ENCODE results near the gene LRRC8A. TPM values are rescaled to one million over a fixed set of nuclear protein-coding genes. Genes with fewer than 3 reads are reported as not detected.

LRRC8A gene
- polyA plus RNA-seq, 1 of the 3 experiments (the other 2 are of a cell fraction), result 30.4 TPM

DNA sequence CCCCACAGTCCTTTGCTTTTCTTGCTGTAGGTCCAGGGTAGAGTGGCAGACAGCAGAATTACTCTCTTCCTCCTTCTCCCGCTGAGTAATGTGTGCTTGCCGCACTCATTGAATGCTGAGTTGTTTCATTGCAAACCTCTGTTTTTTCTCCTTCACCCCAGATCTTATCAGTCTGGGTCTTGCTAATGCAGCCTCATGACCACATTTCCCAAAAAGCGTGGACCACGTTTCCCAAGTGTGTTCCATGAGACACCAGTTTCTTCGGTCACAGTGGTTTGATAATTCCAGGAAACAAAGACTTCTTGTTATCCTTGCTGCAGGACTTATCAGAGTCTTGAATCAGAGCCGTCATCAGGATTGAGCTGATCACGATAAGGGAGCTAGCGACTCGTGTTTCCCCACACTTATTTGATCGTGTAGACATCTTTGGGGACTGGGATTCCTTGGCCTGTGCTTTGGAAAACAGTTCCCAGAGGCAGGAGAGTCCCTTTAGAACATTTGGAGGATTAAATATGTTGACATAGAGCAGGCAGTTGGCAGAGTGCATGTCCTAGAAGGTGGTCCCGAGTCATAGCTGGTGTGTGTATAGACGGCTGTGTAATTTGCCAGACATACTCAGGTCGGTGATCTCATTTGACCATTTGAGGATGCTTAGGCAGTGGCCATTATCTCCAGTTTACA, 4.4 kb downstream of the LRRC8A start:
- CTCF ChIA-PET, result interaction anchor here (0.7 to 1.8 kb wide), 3 partner anchors 20 to 42 kb away, joined by 3 to 5 read pairs (median 3); no protein-coding TSS in a partner anchor
- no peaks in the 10 kb centered on the region for H3K27me3 ChIP-seq (ENCODE audit: insufficient read depth)
- peaks cover 10% of the 10 kb centered on the region for H3F3A ChIP-seq (replicated peaks; ENCODE audit: insufficient read depth)
- H3K9me2 ChIP-seq, result no peaks in the 10 kb centered on the region
- no peak overlapping the region for H3K4me3 ChIP-seq (ENCODE audit: low read depth in 2 of 2, low read length in 1 of 2)
- WGBS (ENCODE audit: low lambda C conversion rate), result 70% methylated on average over 13 of the region's 13 CpGs
- TF ChIP-seq MEF2A (IDR thresholded peaks at IDR 0.05; ENCODE audit: borderline replicate concordance, low read depth) (no peak), FOSL2 (IDR thresholded peaks at IDR 0.05; ENCODE audit: borderline replicate concordance, low read depth) (no peak), TEAD4 (IDR thresholded peaks at IDR 0.05; ENCODE audit: borderline replicate concordance, insufficient read depth) (no peak), FOXJ3 (CRISPR knock-in tag; IDR thresholded peaks at IDR 0.05) (no peak), NFIC (IDR thresholded peaks at IDR 0.05; ENCODE audit: borderline replicate concordance) (no peak)
- TF ChIP-seq, protein P1, sequence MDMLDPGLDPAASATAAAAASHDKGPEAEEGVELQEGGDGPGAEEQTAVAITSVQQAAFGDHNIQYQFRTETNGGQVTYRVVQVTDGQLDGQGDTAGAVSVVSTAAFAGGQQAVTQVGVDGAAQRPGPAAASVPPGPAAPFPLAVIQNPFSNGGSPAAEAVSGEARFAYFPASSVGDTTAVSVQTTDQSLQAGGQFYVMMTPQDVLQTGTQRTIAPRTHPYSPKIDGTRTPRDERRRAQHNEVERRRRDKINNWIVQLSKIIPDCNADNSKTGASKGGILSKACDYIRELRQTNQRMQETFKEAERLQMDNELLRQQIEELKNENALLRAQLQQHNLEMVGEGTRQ (IDR thresholded peaks at IDR 0.05; ENCODE audit: borderline replicate concordance, low read depth, low read length), result no peak
- peaks cover 13 to 16% of the 10 kb centered on the region in 2 experiments; a peak in 2 of 4 replicates for H3K4me1 ChIP-seq (ENCODE audit: control insufficient read depth in 1 of 2, insufficient read depth in 2 of 2, low read depth in 1 of 2, low read length in 1 of 2)
- H3K4me2 ChIP-seq, result no peak overlapping the region
- POLR2A ChIA-PET, result no interaction called here
- DNase-seq, result no peak
- H3K36me3 ChIP-seq (replicated peaks in 1 of 2; ENCODE audit: control insufficient read depth in 1 of 2, insufficient read depth in 2 of 2, low read length in 1 of 2), result peaks cover 9 to 14% of the 10 kb centered on the region in 2 experiments
- H3K79me2 ChIP-seq (ENCODE audit: insufficient read depth), result peaks cover 96% of the 10 kb centered on the region
- no peaks in the 10 kb centered on the region; the same call in 1 of the 2 replicates for H4K20me1 ChIP-seq (ENCODE audit: insufficient read depth)
- no peak overlapping the region for H2AFZ ChIP-seq (ENCODE audit: low read depth)
- no peak overlapping the region for H3K9ac ChIP-seq
- peak overlapping the region in 1 of 2 experiments; percentile 20; a peak in 1 of 4 replicates for H3K27ac ChIP-seq (ENCODE audit: low read depth in 2 of 2, low read length in 1 of 2)
- no peaks in the 10 kb centered on the region for H3K9me3 ChIP-seq

GRCh38 chr9:128887049-128887448, 5.1 kb downstream of the LRRC8A start:
- H3F3A ChIP-seq (replicated peaks; ENCODE audit: insufficient read depth), result peaks cover 6% of the 10 kb centered on the region
- peaks cover 100% of the 10 kb centered on the region for H3K79me2 ChIP-seq (ENCODE audit: insufficient read depth)
- no peak overlapping the region for H3K9ac ChIP-seq
- H3K9me2 ChIP-seq, result no peaks in the 10 kb centered on the region
- TF ChIP-seq GABPA (IDR thresholded peaks at IDR 0.05; ENCODE audit: low read depth) (no peak), MEF2A (IDR thresholded peaks at IDR 0.05; ENCODE audit: borderline replicate concordance, low read depth) (no peak), EZH2phosphoT487 (IDR thresholded peaks at IDR 0.05; ENCODE audit: borderline replicate concordance, low read depth) (no peak), MXI1 (IDR thresholded peaks at IDR 0.05; ENCODE audit: low read depth, low read length) (no peak)
- TF ChIP-seq, protein P2, sequence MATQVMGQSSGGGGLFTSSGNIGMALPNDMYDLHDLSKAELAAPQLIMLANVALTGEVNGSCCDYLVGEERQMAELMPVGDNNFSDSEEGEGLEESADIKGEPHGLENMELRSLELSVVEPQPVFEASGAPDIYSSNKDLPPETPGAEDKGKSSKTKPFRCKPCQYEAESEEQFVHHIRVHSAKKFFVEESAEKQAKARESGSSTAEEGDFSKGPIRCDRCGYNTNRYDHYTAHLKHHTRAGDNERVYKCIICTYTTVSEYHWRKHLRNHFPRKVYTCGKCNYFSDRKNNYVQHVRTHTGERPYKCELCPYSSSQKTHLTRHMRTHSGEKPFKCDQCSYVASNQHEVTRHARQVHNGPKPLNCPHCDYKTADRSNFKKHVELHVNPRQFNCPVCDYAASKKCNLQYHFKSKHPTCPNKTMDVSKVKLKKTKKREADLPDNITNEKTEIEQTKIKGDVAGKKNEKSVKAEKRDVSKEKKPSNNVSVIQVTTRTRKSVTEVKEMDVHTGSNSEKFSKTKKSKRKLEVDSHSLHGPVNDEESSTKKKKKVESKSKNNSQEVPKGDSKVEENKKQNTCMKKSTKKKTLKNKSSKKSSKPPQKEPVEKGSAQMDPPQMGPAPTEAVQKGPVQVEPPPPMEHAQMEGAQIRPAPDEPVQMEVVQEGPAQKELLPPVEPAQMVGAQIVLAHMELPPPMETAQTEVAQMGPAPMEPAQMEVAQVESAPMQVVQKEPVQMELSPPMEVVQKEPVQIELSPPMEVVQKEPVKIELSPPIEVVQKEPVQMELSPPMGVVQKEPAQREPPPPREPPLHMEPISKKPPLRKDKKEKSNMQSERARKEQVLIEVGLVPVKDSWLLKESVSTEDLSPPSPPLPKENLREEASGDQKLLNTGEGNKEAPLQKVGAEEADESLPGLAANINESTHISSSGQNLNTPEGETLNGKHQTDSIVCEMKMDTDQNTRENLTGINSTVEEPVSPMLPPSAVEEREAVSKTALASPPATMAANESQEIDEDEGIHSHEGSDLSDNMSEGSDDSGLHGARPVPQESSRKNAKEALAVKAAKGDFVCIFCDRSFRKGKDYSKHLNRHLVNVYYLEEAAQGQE (IDR thresholded peaks at IDR 0.05; ENCODE audit: low read depth, low read length), result no peak
- WGBS (ENCODE audit: low lambda C conversion rate), result 94% methylated on average over 3 of the region's 3 CpGs
- POLR2A ChIA-PET, result no interaction called here
- H3K4me1 ChIP-seq (ENCODE audit: control insufficient read depth in 1 of 2, insufficient read depth in 2 of 2, low read depth in 1 of 2, low read length in 1 of 2), result peaks cover 13 to 21% of the 10 kb centered on the region in 2 experiments; a peak in 3 of 4 replicates
- no peaks in the 10 kb centered on the region for H3K27me3 ChIP-seq (ENCODE audit: insufficient read depth)
- no peak overlapping the region for H3K4me2 ChIP-seq
- H3K27ac ChIP-seq (ENCODE audit: low read depth in 2 of 2, low read length in 1 of 2), result no peak overlapping the region
- H3K9me3 ChIP-seq, result no peaks in the 10 kb centered on the region
- H3K36me3 ChIP-seq (replicated peaks in 1 of 2; ENCODE audit: control insufficient read depth in 1 of 2, insufficient read depth in 2 of 2, low read length in 1 of 2), result peaks cover 12 to 14% of the 10 kb centered on the region in 2 experiments
- no peak overlapping the region for H2AFZ ChIP-seq (ENCODE audit: low read depth)
- no peaks in the 10 kb centered on the region; the same call in 1 of the 2 replicates for H4K20me1 ChIP-seq (ENCODE audit: insufficient read depth)
- CTCF ChIA-PET, result interaction anchor here (1.3 to 1.8 kb wide), 2 partner anchors 40 to 41 kb away, joined by 3 to 5 read pairs; no protein-coding TSS in a partner anchor
- no peak for DNase-seq
- H3K4me3 ChIP-seq (ENCODE audit: low read depth in 2 of 2, low read length in 1 of 2), result no peak overlapping the region
